ENCODE measurements around the gene NDRG3. TPM values are rescaled to one million over a fixed set of nuclear protein-coding genes. Genes with fewer than 3 reads are reported as not detected.
A peak's percentile ranks its signal among the peaks of the same experiment; 100 is the strongest.

NDRG3 gene
- total and polyA plus RNA-seq, 2 donors from 2014 or later, result 25.3 to 26.4 TPM

- DNase-seq (peak in 1 of 5 donors; percentile 48), FAIRE-seq (no peak)
Observed at GRCh38 chr20:36778831-36779655, 33.2 kb upstream of the NDRG3 start.

GRCh38 chr20:36777576-36777975 lies 31.7 kb upstream of the NDRG3 start:
- intact Hi-C loops (cut with DNase I), result no loop called here
- FAIRE-seq (no peak), DNase-seq (peak in 1 of 5 donors; percentile 18)
- Histone ChIP-seq H3K36me3 (ENCODE audit: control insufficient read depth in 2 of 3, insufficient read depth in 3 of 3, low read length in 3 of 3) (no peaks in the 10 kb centered on the region), H3K9me3 (ENCODE audit: control insufficient read depth in 2 of 3, insufficient read depth in 1 of 3, low read length in 3 of 3) (no peaks in the 10 kb centered on the region), H3K27ac (ENCODE audit: low read depth in 2 of 2, low read length in 2 of 2) (no peak overlapping the region), H3K4me1 (ENCODE audit: control insufficient read depth in 2 of 3, insufficient read depth in 2 of 3, low read depth in 1 of 3, low read length in 3 of 3) (peaks cover 0 to 4% (median 3%) of the 10 kb centered on the region in 3 donors), H3K9ac (ENCODE audit: low read length in 3 of 3) (no peak overlapping the region), H3K27me3 (ENCODE audit: control insufficient read depth, insufficient read depth, low read length) (no peaks in the 10 kb centered on the region), H3K4me3 (ENCODE audit: low read length in 3 of 3) (no peak overlapping the region)
- no peak for TF ChIP-seq CTCF (IDR thresholded peaks at IDR 0.05; ENCODE audit: borderline replicate concordance, extremely low read depth, insufficient read depth)

More at GRCh38 chr20:36778831-36779655, 33.2 kb upstream of the NDRG3 start:
- Histone ChIP-seq H3K27me3 (ENCODE audit: control insufficient read depth, insufficient read depth, low read length) (no peaks in the 10 kb centered on the region), H3K36me3 (ENCODE audit: control insufficient read depth in 2 of 3, insufficient read depth in 3 of 3, low read length in 3 of 3) (no peaks in the 10 kb centered on the region), H3K9ac (ENCODE audit: low read length in 3 of 3) (no peak overlapping the region), H3K4me1 (ENCODE audit: control insufficient read depth in 2 of 3, insufficient read depth in 2 of 3, low read depth in 1 of 3, low read length in 3 of 3) (no peaks in the 10 kb centered on the region), H3K27ac (ENCODE audit: low read depth in 2 of 2, low read length in 2 of 2) (no peak overlapping the region), H3K9me3 (ENCODE audit: control insufficient read depth in 2 of 3, insufficient read depth in 1 of 3, low read length in 3 of 3) (no peaks in the 10 kb centered on the region), H3K4me3 (ENCODE audit: low read length in 3 of 3) (no peak overlapping the region)
- intact Hi-C loops (cut with DNase I), result no loop called here
- TF ChIP-seq CTCF (IDR thresholded peaks at IDR 0.05; ENCODE audit: borderline replicate concordance, extremely low read depth, insufficient read depth), result no peak

GRCh38 chr20:36777167-36777566 lies 31.3 kb upstream of the NDRG3 start:
- no peak overlapping the region for H3K27ac ChIP-seq (ENCODE audit: low read depth in 2 of 2, low read length in 2 of 2)
- no peak for TF ChIP-seq CTCF (IDR thresholded peaks at IDR 0.05; ENCODE audit: borderline replicate concordance, extremely low read depth, insufficient read depth)
- H3K4me3 ChIP-seq (ENCODE audit: low read length in 3 of 3), result no peak overlapping the region
- peak in 1 of 5 donors; percentile 8 for DNase-seq
- H3K9ac ChIP-seq (ENCODE audit: low read length in 3 of 3), result no peak overlapping the region
- no peaks in the 10 kb centered on the region for H3K36me3 ChIP-seq (ENCODE audit: control insufficient read depth in 2 of 3, insufficient read depth in 3 of 3, low read length in 3 of 3)
- FAIRE-seq, result no peak
- H3K4me1 ChIP-seq (ENCODE audit: control insufficient read depth in 2 of 3, insufficient read depth in 2 of 3, low read depth in 1 of 3, low read length in 3 of 3), result peaks cover 0 to 4% (median 3%) of the 10 kb centered on the region in 3 donors
- no peaks in the 10 kb centered on the region for H3K27me3 ChIP-seq (ENCODE audit: control insufficient read depth, insufficient read depth, low read length)
- intact Hi-C loops (cut with DNase I), result no loop called here
- no peaks in the 10 kb centered on the region for H3K9me3 ChIP-seq (ENCODE audit: control insufficient read depth in 2 of 3, insufficient read depth in 1 of 3, low read length in 3 of 3)
